ENCODE results near the gene NUDT16L1. TPM values are rescaled to one million over a fixed set of nuclear protein-coding genes. Genes with fewer than 3 reads are reported as not detected.

Gene NUDT16L1
- total and polyA plus RNA-seq, 2 of the 13 experiments (the other 11 are each of a cell fraction or from before 2014, with no cell fraction given): 28.0 to 40.5 TPM

GRCh38 chr16:4663777-4664465, 29.4 kb upstream of the NUDT16L1 start (continued):
- TF ChIP-seq ARHGAP35 (CRISPR knock-in tag; IDR thresholded peaks at IDR 0.05; ENCODE audit: borderline replicate concordance) (peak; percentile 66; the same call in 1 of the 2 replicates), FOXM1 (CRISPR knock-in tag; IDR thresholded peaks at IDR 0.05) (no peak), ZNF605 (CRISPR knock-in tag; IDR thresholded peaks at IDR 0.05) (peak; percentile 74), RAD21 (CRISPR knock-in tag; IDR thresholded peaks at IDR 0.05) (0 out of 2 replicates have a peak, but pooled peaks have one; percentile 7), SMARCE1 (IDR thresholded peaks at IDR 0.05; ENCODE audit: borderline replicate concordance) (no peak), ZNF3 (CRISPR knock-in tag; IDR thresholded peaks at IDR 0.05) (no peak; the same call in 1 of the 2 replicates), GLI4 (CRISPR knock-in tag; IDR thresholded peaks at IDR 0.05; ENCODE audit: borderline replicate concordance) (peak; percentile 98), ZNF33B (CRISPR knock-in tag; IDR thresholded peaks at IDR 0.05) (peak; percentile 94), DR1 (CRISPR knock-in tag; IDR thresholded peaks at IDR 0.05) (no peak), MBD4 (IDR thresholded peaks at IDR 0.05; ENCODE audit: borderline replicate concordance, low read length) (no peak), KDM6A (CRISPR knock-in tag; IDR thresholded peaks at IDR 0.05; ENCODE audit: low read depth) (peak; percentile 89), NFKB2 (CRISPR knock-in tag; IDR thresholded peaks at IDR 0.05; ENCODE audit: borderline replicate concordance) (peak; percentile 93; the same call in 1 of the 2 replicates), TSC22D2 (CRISPR knock-in tag; IDR thresholded peaks at IDR 0.05; ENCODE audit: borderline replicate concordance) (peak; percentile 80), KAT8 (CRISPR knock-in tag; IDR thresholded peaks at IDR 0.05) (peak; percentile 65), TEAD2 (CRISPR knock-in tag; IDR thresholded peaks at IDR 0.05) (0 out of 2 replicates have a peak, but pooled peaks have one; percentile 38), MTA1 (CRISPR knock-in tag; IDR thresholded peaks at IDR 0.05; ENCODE audit: borderline replicate concordance) (peak; percentile 70), ZNF558 (CRISPR knock-in tag; IDR thresholded peaks at IDR 0.05; ENCODE audit: borderline replicate concordance) (peak; percentile 97), NFIC (IDR thresholded peaks at IDR 0.05; ENCODE audit: low read length) (peak; percentile 81; the same call in 1 of the 2 replicates), ZNF383 (CRISPR knock-in tag; IDR thresholded peaks at IDR 0.05; ENCODE audit: borderline replicate concordance) (no peak), GATAD2A (CRISPR knock-in tag; IDR thresholded peaks at IDR 0.05) (peak; percentile 81; the same call in 1 of the 2 replicates), ZNF10 (CRISPR knock-in tag; IDR thresholded peaks at IDR 0.05; ENCODE audit: borderline replicate concordance, low read depth) (0 out of 2 replicates have a peak, but pooled peaks have one; percentile 64), SMARCC2 (IDR thresholded peaks at IDR 0.05) (no peak)
- TF ChIP-seq, protein P1, sequence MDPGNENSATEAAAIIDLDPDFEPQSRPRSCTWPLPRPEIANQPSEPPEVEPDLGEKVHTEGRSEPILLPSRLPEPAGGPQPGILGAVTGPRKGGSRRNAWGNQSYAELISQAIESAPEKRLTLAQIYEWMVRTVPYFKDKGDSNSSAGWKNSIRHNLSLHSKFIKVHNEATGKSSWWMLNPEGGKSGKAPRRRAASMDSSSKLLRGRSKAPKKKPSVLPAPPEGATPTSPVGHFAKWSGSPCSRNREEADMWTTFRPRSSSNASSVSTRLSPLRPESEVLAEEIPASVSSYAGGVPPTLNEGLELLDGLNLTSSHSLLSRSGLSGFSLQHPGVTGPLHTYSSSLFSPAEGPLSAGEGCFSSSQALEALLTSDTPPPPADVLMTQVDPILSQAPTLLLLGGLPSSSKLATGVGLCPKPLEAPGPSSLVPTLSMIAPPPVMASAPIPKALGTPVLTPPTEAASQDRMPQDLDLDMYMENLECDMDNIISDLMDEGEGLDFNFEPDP (CRISPR knock-in tag; conservative IDR thresholded peaks at IDR 0.05): peak; percentile 91; the same call in 1 of the 2 replicates
- TF ChIP-seq, protein P2, sequence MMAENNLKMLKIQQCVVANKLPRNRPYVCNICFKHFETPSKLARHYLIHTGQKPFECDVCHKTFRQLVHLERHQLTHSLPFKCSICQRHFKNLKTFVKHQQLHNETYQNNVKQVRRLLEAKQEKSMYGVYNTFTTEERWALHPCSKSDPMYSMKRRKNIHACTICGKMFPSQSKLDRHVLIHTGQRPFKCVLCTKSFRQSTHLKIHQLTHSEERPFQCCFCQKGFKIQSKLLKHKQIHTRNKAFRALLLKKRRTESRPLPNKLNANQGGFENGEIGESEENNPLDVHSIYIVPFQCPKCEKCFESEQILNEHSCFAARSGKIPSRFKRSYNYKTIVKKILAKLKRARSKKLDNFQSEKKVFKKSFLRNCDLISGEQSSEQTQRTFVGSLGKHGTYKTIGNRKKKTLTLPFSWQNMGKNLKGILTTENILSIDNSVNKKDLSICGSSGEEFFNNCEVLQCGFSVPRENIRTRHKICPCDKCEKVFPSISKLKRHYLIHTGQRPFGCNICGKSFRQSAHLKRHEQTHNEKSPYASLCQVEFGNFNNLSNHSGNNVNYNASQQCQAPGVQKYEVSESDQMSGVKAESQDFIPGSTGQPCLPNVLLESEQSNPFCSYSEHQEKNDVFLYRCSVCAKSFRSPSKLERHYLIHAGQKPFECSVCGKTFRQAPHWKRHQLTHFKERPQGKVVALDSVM (CRISPR knock-in tag; IDR thresholded peaks at IDR 0.05): no peak
- TF ChIP-seq, protein P3, sequence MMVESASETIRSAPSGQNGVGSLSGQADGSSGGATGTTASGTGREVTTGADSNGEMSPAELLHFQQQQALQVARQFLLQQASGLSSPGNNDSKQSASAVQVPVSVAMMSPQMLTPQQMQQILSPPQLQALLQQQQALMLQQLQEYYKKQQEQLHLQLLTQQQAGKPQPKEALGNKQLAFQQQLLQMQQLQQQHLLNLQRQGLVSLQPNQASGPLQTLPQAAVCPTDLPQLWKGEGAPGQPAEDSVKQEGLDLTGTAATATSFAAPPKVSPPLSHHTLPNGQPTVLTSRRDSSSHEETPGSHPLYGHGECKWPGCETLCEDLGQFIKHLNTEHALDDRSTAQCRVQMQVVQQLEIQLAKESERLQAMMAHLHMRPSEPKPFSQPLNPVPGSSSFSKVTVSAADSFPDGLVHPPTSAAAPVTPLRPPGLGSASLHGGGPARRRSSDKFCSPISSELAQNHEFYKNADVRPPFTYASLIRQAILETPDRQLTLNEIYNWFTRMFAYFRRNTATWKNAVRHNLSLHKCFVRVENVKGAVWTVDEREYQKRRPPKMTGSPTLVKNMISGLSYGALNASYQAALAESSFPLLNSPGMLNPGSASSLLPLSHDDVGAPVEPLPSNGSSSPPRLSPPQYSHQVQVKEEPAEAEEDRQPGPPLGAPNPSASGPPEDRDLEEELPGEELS (CRISPR knock-in tag; IDR thresholded peaks at IDR 0.05): no peak
- TF ChIP-seq, protein P4, sequence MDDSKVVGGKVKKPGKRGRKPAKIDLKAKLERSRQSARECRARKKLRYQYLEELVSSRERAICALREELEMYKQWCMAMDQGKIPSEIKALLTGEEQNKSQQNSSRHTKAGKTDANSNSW (CRISPR knock-in tag; IDR thresholded peaks at IDR 0.05; ENCODE audit: borderline replicate concordance): peak; percentile 97; the same call in 1 of the 2 replicates

Data from HepG2 (cell line).